GM12873 (cell line): ENCODE results near the gene DDX49.

Experiments used
- TF ChIP-seq, protein P1 (sequence below): IDR thresholded peaks from 2 replicates; pipeline ENCODE4 v1.5.1; 2012; ENCODE audit warnings: low read depth, mild to moderate bottlenecking, moderate library complexity, low read length, control low read depth; ENCODE audit not compliant: insufficient read depth; ENCODE audit errors: missing control alignments

The DDX49 gene

GRCh38 chr19:18897094-18898029 lies 22.2 kb upstream of the DDX49 start:
- TF ChIP-seq, protein P1, sequence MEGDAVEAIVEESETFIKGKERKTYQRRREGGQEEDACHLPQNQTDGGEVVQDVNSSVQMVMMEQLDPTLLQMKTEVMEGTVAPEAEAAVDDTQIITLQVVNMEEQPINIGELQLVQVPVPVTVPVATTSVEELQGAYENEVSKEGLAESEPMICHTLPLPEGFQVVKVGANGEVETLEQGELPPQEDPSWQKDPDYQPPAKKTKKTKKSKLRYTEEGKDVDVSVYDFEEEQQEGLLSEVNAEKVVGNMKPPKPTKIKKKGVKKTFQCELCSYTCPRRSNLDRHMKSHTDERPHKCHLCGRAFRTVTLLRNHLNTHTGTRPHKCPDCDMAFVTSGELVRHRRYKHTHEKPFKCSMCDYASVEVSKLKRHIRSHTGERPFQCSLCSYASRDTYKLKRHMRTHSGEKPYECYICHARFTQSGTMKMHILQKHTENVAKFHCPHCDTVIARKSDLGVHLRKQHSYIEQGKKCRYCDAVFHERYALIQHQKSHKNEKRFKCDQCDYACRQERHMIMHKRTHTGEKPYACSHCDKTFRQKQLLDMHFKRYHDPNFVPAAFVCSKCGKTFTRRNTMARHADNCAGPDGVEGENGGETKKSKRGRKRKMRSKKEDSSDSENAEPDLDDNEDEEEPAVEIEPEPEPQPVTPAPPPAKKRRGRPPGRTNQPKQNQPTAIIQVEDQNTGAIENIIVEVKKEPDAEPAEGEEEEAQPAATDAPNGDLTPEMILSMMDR = no peak

- TF ChIP-seq, protein P1 = no peak
Measured at GRCh38 chr19:18898081-18898606, 21.4 kb upstream of the DDX49 start.

DNA sequence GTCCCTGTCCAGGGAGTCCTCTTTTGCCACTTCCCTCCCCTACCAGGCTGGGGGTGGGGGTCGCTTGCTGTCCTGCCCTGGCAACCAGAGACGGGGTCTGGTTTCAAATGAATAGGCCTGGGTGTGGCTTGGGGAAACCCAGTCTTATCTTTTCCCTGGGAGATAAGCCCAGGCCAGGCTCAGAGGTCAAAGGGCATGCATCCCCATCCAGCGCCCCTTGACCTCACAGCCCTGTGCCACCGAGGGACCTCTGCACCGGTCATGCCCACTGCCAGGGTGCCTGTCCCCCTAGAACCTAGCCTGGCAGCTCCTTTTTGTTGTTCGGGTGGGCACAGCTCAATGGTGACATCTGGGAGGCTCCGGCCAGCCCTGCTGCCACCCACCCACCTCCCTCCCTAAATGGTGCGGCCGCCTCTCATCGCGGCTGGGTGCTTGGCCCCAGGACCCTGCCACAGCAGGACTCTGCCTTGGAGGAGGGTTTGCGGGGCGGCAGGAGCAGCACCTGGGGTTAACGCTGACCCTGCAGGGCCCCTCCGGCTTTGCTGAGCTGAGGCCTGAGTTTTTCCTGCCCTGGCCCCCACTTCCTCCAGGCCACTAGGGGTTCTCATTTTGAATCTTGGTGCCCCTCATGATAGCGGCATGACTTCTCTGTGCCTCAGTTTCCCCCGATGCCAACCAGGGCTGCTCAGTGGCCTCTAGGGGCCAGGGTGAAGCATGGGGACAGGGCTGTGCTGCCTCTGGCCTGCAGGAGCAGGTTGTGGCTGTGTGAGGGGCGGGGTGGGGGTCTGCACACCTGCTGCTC lies 20.7 kb upstream of the DDX49 start:
- TF ChIP-seq, protein P1 = no peak

- TF ChIP-seq, protein P1 = no peak
Measured at GRCh38 chr19:18899624-18900560, 19.6 kb upstream of the DDX49 start.

DNA sequence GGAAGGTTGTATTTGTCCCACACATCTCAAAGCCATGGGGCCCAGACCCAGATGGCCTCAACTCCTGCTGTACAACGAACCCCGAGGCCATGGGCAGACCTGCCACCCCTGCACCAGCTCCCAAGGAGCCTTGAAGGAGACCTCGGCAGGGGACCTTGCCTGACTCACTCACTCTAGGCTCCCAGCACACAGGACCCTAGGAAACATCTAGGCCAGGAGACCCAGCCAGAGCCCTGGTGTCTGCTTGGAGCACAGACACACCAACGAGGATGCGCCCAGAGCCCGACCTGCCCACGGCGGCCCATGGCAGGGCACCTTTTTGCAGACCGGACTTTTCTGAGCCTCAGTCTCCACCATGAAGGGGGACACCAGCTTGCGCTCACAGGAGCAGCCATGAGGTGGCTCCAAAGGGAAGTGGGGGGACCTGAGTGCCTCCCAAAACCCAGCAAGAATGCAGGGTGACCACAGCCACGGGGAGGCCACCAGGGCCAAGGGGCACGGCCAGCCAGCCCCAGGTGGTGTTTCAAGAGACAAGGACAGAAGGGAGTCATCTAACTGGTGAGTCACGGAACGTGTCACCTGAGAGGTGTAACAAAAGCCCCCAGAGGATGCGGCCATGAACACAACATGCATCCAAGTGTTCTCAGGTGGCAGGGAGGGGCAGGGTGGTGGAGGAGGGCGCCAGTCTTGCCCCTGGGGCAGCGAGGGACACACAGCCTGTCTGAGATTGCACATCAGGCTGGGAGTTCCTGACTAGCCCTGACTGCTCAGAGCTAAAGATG lies 18.6 kb upstream of the DDX49 start:
- TF ChIP-seq, protein P1 = no peak

DNA sequence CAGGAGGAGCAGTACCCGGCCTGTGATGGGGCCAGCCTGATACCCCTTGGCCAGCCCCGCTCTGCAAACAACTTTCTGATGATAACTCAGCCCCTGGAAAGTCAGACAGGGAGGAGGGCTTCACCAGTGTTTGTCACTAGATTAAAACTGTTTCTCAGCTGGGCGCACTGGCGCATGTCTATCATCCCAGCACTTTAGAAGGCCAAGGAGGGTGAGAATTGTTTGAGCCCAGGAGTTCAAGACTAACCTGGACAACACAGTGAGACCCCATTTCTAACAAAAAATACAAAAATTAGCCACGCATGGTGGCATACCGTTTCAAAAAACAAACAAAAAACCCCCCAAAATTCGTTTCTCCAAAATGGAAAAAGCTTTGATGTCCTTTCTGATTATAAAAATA lies 18.0 kb upstream of the DDX49 start:
- TF ChIP-seq, protein P1 = no peak
